ENCODE results near the gene MYLK2. TPM values are rescaled to one million over a fixed set of nuclear protein-coding genes. Genes with fewer than 3 reads are reported as not detected.

MYLK2 gene
- total RNA-seq, 1 experiment from 2014 or later: 0.74 TPM

DNA sequence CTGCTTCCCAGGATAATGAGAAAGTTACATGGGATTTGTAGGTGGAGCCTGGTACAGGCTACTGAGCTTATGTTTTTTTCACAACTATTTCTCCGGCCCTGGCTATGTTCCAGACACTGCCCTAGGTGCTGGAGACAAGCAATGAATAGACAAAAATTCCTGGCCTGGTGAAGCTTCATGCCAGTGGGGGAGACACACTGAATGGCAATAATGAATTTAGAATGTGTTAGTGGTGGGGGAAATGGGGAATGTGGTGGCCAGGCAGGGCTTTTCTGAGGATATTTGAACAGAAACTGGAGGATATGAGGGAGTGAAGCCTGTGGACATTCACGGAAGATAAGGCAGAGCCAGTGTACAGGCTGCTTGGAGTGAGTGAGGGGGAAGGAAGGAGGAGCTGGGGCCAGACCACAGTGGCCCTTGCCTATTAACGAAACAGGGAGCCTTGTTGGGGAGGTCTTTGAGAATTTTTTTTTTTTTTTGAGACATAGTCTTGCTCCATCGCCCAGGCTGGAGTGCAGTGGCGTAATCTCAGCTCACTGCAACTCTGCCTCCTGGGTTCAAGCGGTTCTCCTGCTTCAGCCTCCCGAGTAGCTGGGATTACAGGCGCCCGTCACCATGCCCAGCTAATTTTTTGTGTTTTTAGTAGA lies 19.6 kb downstream of the MYLK2 start:
- no peak overlapping the region for H3K18ac ChIP-seq (ENCODE audit: insufficient read length, low read depth, low read length)
- H3K4me1 ChIP-seq (ENCODE audit: insufficient read depth, low read length): no peaks in the 10 kb centered on the region; the same call in 1 of the 2 replicates
- no peaks in the 10 kb centered on the region for H3K36me3 Mint-ChIP-seq (ENCODE audit: insufficient read depth in 1 of 3, low read depth in 3 of 3)
- no peak for TF ChIP-seq CTCF (conservative IDR thresholded peaks at IDR 0.05)
- WGBS (ENCODE audit: extremely low coverage, insufficient read length, low lambda C conversion rate): no CpG with 5 or more reads among the region's 9 CpGs
- no peak overlapping the region for H3T11ph ChIP-seq (ENCODE audit: low read length)
- no peak overlapping the region for H3K4ac ChIP-seq (ENCODE audit: low read depth, low read length)
- H3K14ac ChIP-seq (ENCODE audit: insufficient read depth, low read length): no peak overlapping the region
- H2BK20ac ChIP-seq (ENCODE audit: low read depth, low read length, poor library complexity, severe bottlenecking): no peak overlapping the region
- H3K23me2 ChIP-seq (ENCODE audit: insufficient read length, low read depth, low read length, poor library complexity, severe bottlenecking): no peaks in the 10 kb centered on the region
- H3K27me3 ChIP-seq (ENCODE audit: insufficient read depth, low read length): no peaks in the 10 kb centered on the region
- H3K56ac ChIP-seq (ENCODE audit: insufficient read length, low read depth, low read length): no peak overlapping the region
- no peaks in the 10 kb centered on the region; the same call in 1 of the 2 replicates for H3K27me3 Mint-ChIP-seq (ENCODE audit: low read depth)
- H2BK120ac ChIP-seq (ENCODE audit: low read depth, low read length, poor library complexity, severe bottlenecking): no peak overlapping the region
- H2BK12ac ChIP-seq (ENCODE audit: insufficient read length, low read depth, low read length): no peak overlapping the region
- no peak overlapping the region for H3K23ac ChIP-seq (ENCODE audit: insufficient read length, low read depth, low read length)
- no peaks in the 10 kb centered on the region for H3K9me3 Mint-ChIP-seq
- H3K4me1 Mint-ChIP-seq: peaks cover 38 to 39% of the 10 kb centered on the region in 2 experiments
- no peak overlapping the region for H3K4me3 Mint-ChIP-seq
- H2AK5ac ChIP-seq (ENCODE audit: insufficient read length, low read length): no peak overlapping the region
- no peak overlapping the region for H3K27ac ChIP-seq (ENCODE audit: insufficient read length, low read depth, low read length)
- H2AFZ ChIP-seq (ENCODE audit: low read length): no peak overlapping the region
- no peaks in the 10 kb centered on the region for H3K79me2 ChIP-seq (ENCODE audit: insufficient read depth, low read length)
- no peak overlapping the region for H3K9ac ChIP-seq (ENCODE audit: extremely low read depth, insufficient read length, low read length)
- H4K8ac ChIP-seq (replicated peaks; ENCODE audit: insufficient read length, low read depth, low read length): no peak overlapping the region
- no peak overlapping the region for H3K27ac Mint-ChIP-seq
- DNase-seq: no peak
- no peak overlapping the region for H3K4me2 ChIP-seq (ENCODE audit: insufficient read depth, insufficient read length, low read length)
- H2BK5ac ChIP-seq (ENCODE audit: insufficient read length, low read length): no peak overlapping the region
- H3K9me3 ChIP-seq (ENCODE audit: control insufficient read depth, low read depth, low read length): no peaks in the 10 kb centered on the region
- no peak overlapping the region for H4K91ac ChIP-seq (ENCODE audit: insufficient read length, low read depth, low read length)
- no peaks in the 10 kb centered on the region for H4K20me1 ChIP-seq (ENCODE audit: control insufficient read depth, insufficient read depth, insufficient read length)
- no peaks in the 10 kb centered on the region for H3K79me1 ChIP-seq (ENCODE audit: insufficient read depth, low read depth, low read length, poor library complexity, severe bottlenecking)
- no peak overlapping the region for H2BK15ac ChIP-seq (ENCODE audit: low read depth, low read length)
- H4K5ac ChIP-seq (ENCODE audit: insufficient read length, low read depth, low read length): no peak overlapping the region

Measured in H9 (cell line).